OCI-LY7 (cell line): ENCODE measurements around the gene PTPRT.

Experiments used
- EZH2phosphoT487 ChIP-seq: fragments of 200-600 bp; sonication (generic); IDR thresholded peaks from 2 replicates; pipeline ENCODE4 v1.6.1; 2018; ENCODE audit warnings: low read depth, borderline replicate concordance, mild to moderate bottlenecking, mixed run types, antibody characterized with exemption, low read length, moderate library complexity, mixed read lengths
- TF ChIP-seq, protein P1 (sequence below): fragments of 200-600 bp; sonication (generic); conservative IDR thresholded peaks from 2 replicates; pipeline ENCODE4 v1.5.1; 2014; ENCODE audit warnings: mild to moderate bottlenecking, antibody characterized with exemption, low read length, moderate library complexity, mixed read lengths

GRCh38 chr20:43096126-43096930 is 93.4 kb downstream of the PTPRT start:
- TF ChIP-seq, protein P1, sequence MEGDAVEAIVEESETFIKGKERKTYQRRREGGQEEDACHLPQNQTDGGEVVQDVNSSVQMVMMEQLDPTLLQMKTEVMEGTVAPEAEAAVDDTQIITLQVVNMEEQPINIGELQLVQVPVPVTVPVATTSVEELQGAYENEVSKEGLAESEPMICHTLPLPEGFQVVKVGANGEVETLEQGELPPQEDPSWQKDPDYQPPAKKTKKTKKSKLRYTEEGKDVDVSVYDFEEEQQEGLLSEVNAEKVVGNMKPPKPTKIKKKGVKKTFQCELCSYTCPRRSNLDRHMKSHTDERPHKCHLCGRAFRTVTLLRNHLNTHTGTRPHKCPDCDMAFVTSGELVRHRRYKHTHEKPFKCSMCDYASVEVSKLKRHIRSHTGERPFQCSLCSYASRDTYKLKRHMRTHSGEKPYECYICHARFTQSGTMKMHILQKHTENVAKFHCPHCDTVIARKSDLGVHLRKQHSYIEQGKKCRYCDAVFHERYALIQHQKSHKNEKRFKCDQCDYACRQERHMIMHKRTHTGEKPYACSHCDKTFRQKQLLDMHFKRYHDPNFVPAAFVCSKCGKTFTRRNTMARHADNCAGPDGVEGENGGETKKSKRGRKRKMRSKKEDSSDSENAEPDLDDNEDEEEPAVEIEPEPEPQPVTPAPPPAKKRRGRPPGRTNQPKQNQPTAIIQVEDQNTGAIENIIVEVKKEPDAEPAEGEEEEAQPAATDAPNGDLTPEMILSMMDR, result no peak
- no peak for TF ChIP-seq EZH2phosphoT487
